HG03175 (cell line): ENCODE measurements around the gene TCF7L1.

Experiments
- ATAC-seq: cut with Tn5 transposase; IDR thresholded peaks from one replicate; pipeline ENCODE4 v1.9.1; 2021; ENCODE audit warnings: mild to moderate bottlenecking, moderate library complexity; ENCODE audit not compliant: unreplicated experiment

TCF7L1 gene

GRCh38 chr2:85250045-85250444, 116.9 kb downstream of the TCF7L1 start:
- ATAC-seq: peak; percentile 46

GRCh38 chr2:85251070-85251616, 118.0 kb downstream of the TCF7L1 start:
- no peak for ATAC-seq

- no peak for ATAC-seq
Observed at GRCh38 chr2:85253890-85254289, 120.7 kb downstream of the TCF7L1 start.

- no peak for ATAC-seq
Observed at GRCh38 chr2:85254540-85255300, 121.5 kb downstream of the TCF7L1 start.

DNA sequence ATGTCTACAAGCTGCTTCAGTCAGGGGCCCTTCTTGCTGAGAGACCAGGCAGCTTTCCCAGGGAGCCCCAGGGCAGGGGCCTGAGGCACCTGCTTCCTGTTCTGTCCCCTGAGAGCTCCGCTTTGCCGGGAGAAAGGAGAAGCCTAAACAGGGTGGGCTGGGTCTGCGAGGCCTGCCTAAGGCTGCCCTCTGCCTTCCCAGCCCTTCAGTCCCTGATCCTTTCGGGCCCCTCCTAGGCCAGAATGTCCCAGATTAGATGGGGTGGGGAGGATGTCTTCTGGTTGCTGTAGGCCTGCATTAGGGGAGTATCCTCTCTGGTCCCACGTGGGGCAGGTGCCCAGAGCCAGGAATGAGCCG, 122.2 kb downstream of the TCF7L1 start:
- no peak for ATAC-seq

DNA sequence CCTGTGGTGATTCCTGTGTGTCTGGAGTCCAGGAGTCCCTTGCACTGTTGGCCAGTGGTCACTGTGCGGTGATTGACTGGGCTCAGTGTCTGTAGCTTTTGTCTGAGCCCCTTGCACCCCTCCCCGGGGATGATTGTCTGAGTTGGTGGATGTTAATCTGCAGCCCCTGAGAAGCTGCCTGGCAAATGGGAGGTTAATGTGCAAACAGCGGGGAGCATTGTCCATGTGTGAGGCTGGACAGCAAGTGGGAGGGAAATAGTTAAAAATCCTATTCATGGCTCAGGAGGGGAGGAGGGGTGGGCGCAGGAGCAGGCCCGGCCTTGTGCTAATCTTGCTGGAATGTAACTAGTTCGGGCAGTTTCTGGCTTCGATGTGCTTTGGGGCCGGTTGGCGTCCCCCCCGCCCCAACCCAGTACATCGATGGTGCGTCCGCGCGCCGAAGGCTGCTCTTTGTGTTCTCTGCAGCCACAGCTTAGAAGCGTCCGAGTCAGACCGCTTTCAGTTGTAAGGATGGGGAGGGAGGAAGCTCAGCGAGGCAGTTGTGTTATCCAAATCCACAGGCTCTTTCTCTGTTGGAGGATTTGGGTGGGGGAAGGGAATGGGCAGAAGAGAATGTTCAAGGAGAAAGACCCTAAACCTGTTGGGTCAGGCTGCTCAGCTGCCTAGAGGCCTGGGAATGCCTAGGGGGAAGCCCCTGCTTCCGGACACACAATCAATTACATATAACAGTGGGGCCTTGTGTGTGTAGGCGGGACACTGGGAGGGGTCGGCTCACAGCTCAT, 122.8 kb downstream of the TCF7L1 start:
- no peak for ATAC-seq

DNA sequence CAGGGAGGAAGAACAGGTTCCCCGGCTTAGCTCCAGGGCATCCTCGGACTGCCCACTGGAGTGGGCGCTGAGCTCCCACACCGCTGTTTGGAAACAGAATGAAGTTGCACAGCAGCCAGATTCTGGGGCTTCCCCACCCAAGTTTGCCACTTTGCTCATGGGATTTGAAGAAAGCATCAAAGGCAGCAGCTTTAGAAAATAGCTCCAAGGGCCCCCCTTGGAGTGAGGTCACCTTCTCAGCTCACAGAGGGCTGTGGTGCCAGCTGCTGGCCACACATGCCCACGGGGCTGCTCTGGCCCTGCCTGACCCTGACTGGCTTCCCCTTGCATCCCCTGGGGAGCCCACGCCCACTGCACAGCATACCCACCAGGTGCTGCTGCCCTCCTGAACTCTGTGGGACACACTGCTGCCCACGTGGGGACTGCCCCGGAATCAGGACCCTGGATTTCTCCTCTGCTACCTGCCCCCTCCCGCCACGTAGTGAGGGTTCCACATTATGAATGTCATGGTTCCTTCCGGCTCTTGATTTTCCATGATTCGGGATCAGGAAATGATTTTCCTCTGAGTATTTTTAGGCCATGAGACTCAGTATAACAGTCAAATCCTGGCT, 124.3 kb downstream of the TCF7L1 start:
- no peak for ATAC-seq

GRCh38 chr2:85257970-85258605, 124.9 kb downstream of the TCF7L1 start:
- no peak for ATAC-seq

DNA sequence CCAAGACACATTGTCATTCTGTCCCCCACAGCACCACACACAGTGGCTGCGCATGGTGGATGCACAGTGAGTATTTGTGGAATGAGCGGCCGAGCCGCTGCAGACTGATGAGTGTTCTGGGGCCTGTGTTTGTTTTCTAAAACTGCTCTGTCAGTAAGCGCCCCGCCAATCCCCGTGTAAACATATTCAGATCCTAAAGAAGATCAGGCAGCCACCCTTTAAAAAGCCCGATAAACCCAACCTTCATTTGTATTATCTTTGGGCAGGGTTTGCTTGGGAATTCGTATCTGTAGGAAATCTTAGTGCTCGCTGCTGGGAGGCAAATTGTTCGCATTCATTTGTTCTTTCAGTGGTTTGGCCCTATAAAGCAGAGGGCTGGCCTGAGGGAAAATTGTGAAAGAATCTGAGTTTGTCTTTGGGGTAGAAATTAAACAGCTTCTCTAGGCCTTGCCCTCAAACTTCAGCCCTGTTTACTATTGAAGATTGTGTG, 126.0 kb downstream of the TCF7L1 start:
- no peak for ATAC-seq

DNA sequence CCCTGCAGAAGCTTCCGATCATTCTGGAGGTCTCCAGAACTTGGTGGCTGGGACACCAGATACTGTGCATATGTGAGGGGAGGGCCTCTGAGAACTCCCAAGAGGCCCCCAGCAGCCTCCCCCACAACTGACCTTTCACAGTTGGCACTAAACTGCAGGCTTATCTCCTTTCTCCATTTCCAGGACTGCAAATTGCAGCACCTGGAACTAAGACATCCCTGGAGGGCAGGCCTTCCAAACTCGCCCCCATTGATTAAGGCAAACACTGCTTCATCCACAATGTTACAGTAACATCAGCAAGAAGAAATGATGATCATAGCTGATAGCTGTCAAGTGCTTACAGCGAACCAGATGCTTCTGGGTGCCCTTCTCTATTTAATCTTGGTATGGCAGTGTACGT, 126.7 kb downstream of the TCF7L1 start:
- no peak for ATAC-seq

DNA sequence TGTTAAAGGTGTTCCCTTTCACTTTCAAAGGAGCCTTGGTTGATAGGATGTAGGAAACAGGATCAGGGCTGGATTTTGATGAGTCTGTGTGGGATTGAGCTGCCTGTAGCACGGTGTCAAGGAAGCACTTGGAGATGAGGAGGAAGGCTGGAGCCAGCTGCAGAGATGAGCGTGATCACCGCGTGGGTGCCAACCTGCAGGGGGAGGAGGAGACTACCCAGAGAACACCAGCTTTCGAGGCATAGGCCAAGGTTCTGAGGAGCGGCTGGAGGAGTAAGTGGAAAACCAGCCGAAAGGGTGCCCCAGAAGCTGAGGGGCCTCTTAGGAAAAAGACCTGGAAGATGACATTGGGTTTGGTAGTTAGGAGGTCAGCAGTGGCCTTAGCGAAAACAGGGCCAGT, 130.4 kb downstream of the TCF7L1 start:
- no peak for ATAC-seq

DNA sequence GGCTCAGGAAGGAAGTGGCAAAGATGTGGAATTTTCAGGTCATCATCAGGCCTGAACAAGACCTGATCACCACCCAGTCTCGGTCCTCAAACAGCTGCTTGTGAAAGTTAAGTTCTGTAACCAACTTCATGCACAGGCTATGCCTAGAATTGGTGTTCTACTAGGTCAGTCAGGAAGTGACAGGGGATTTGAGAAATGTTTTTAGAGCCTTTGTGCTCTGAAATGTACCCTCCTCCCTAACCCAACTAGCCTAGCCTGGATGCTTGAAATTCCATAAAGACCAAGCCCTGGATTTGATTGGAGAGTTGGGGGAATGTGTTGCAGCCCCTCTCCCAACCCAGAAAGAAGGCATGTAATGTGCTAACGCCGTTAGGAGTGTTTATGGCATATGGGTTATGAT, 131.3 kb downstream of the TCF7L1 start:
- no peak for ATAC-seq

GRCh38 chr2:85265304-85265703, 132.1 kb downstream of the TCF7L1 start:
- no peak for ATAC-seq

DNA sequence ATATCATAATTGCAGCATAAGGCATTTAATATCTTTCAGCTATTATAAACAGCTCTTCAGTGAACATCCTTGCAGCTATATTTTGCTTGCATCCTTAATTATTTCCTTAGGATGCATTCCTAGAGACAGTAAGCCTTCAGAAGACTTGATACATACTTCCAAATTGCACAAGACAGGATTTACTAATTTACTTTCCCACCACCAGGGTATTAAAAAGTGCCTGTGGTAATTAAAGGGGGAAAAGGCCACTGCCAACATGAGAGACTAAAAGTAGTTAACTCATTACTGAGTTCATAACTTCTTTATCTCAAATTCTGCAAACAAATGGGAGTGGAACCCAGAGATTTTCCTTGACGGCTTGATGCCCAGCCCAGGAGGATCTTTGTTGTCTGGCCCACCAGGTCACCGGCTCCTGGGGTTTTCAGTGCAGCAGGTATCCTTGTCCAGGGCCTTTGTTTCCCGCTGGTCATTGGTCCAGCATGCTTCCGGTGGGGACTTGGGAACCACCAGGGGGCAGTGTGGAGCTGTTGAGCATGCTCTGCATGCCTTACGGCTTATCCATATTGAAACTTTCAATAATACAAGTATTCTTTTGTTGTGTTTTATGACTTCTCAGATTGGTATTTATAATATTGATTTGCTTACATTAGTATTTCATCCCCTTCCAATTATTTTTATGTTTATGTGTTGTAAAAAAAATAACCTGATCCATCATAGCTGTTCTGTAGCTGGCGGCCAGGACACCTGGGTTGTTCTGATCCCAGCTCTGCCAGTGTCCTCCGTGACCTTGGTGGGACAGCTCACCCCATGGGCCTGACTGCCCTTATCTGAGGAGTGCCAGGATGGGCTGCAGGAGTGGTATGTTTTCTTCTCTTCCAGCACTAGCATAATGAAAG, 133.2 kb downstream of the TCF7L1 start:
- ATAC-seq: peak; percentile 79

- ATAC-seq: no peak
Observed at GRCh38 chr2:85269959-85270358, 136.8 kb downstream of the TCF7L1 start.

GRCh38 chr2:85272357-85272756, 139.2 kb downstream of the TCF7L1 start:
- no peak for ATAC-seq

- no peak for ATAC-seq
Observed at GRCh38 chr2:85273738-85274731, 140.8 kb downstream of the TCF7L1 start.

- ATAC-seq: no peak
Observed at GRCh38 chr2:85275984-85276540, 142.9 kb downstream of the TCF7L1 start.
